HepG2 (cell line): ENCODE data around the gene MAP1LC3B. TPM values are rescaled to one million over a fixed set of nuclear protein-coding genes. Genes with fewer than 3 reads are reported as not detected.

Experiments used
- ATF7 ChIP-seq, 2 experiments: fragments of 450-650 bp in 1 of 2; sonication (generic) in 1 of 2; formaldehyde crosslinking in 1 of 2; IDR thresholded peaks; 2 replicates each; pipeline versions ENCODE4 v1.4.0 to v1.6.1; 2016 to 2020; ENCODE audit warnings: antibody characterized with exemption in 1 of 2, mild to moderate bottlenecking in 1 of 2, missing genetic modification reagents in 1 of 2
- BORCS8-MEF2B ChIP-seq: sonication (generic); formaldehyde crosslinking; IDR thresholded peaks from 2 replicates; pipeline ENCODE4 v1.8.0; 2022; ENCODE audit warnings: mild to moderate bottlenecking, missing genetic modification reagents
- BRF2 ChIP-seq: sonication (generic); formaldehyde crosslinking; IDR thresholded peaks from 2 replicates; pipeline ENCODE4 v1.8.1; 2022; ENCODE audit warnings: mild to moderate bottlenecking, missing genetic modification reagents
- DMTF1 ChIP-seq: sonication (generic); formaldehyde crosslinking; IDR thresholded peaks from 2 replicates; pipeline ENCODE4 v1.4.0; 2020; ENCODE audit warnings: mild to moderate bottlenecking, missing genetic modification reagents
- HIVEP1 ChIP-seq: sonication (generic); formaldehyde crosslinking; IDR thresholded peaks from 2 replicates; pipeline ENCODE4 v1.4.0; 2020; ENCODE audit warnings: mild to moderate bottlenecking, missing genetic modification reagents
- MLLT10 ChIP-seq: sonication (generic); formaldehyde crosslinking; IDR thresholded peaks from 2 replicates; pipeline ENCODE4 v1.4.0; 2020; ENCODE audit warnings: missing genetic modification reagents
- NCOA5 ChIP-seq: sonication (generic); formaldehyde crosslinking; IDR thresholded peaks from 2 replicates; pipeline ENCODE4 v1.4.0; 2020; ENCODE audit warnings: missing genetic modification reagents
- NPAS2 ChIP-seq: sonication (generic); formaldehyde crosslinking; IDR thresholded peaks from 2 replicates; pipeline ENCODE4 v1.8.0; 2022; ENCODE audit warnings: mild to moderate bottlenecking, missing genetic modification reagents, borderline replicate concordance
- PITX1 ChIP-seq: sonication (generic); formaldehyde crosslinking; IDR thresholded peaks from 2 replicates; pipeline ENCODE4 v1.5.1; 2020; ENCODE audit warnings: mild to moderate bottlenecking, missing genetic modification reagents
- RAD51 ChIP-seq: fragments of 450-650 bp; IDR thresholded peaks from 2 replicates; pipeline ENCODE4 v1.6.1; 2016; ENCODE audit warnings: borderline replicate concordance
- SALL1 ChIP-seq: sonication (generic); formaldehyde crosslinking; IDR thresholded peaks from 2 replicates; pipeline ENCODE4 v1.8.0; 2022; ENCODE audit warnings: mild to moderate bottlenecking, missing genetic modification reagents
- SNAI1 ChIP-seq: sonication (generic); formaldehyde crosslinking; IDR thresholded peaks from 2 replicates; pipeline ENCODE4 v1.5.0; 2020; ENCODE audit warnings: mild to moderate bottlenecking, missing genetic modification reagents, borderline replicate concordance
- ZFX ChIP-seq: sonication (generic); formaldehyde crosslinking; IDR thresholded peaks from 2 replicates; pipeline ENCODE4 v1.4.0; 2020; ENCODE audit warnings: mild to moderate bottlenecking, low read depth, missing genetic modification reagents, moderate library complexity
- ZNF224 ChIP-seq: sonication (generic); formaldehyde crosslinking; IDR thresholded peaks from 2 replicates; pipeline ENCODE4 v1.5.0; 2020; ENCODE audit warnings: mild to moderate bottlenecking, missing genetic modification reagents
- ZNF570 ChIP-seq: sonication (generic); formaldehyde crosslinking; IDR thresholded peaks from 2 replicates; pipeline ENCODE4 v1.4.0; 2020; ENCODE audit warnings: mild to moderate bottlenecking, missing genetic modification reagents, borderline replicate concordance
- ZNF672 ChIP-seq: sonication (generic); formaldehyde crosslinking; IDR thresholded peaks from 2 replicates; pipeline ENCODE4 v1.8.1; 2022; ENCODE audit warnings: missing genetic modification reagents
- ZNF781 ChIP-seq: sonication (generic); formaldehyde crosslinking; IDR thresholded peaks from 2 replicates; pipeline ENCODE4 v1.5.1; 2020; ENCODE audit warnings: borderline replicate concordance, mild to moderate bottlenecking, missing genetic modification reagents; ENCODE audit errors: not compliant biosample characterization
- ZNF792 ChIP-seq: IDR thresholded peaks from 2 replicates; pipeline ENCODE4 v1.6.1; 2016
- polyA plus RNA-seq, 8 experiments: library from polyadenylated mRNA; depleted of rRNA in 3 of 8; stranded (reverse) in 7 of 8; unstranded in 1 of 8; fragments of >200 nt; fragmentation: Illumina TruSeq in 4 of 8; extraction: Trizol in 4 of 8; gene quantifications; 2 replicates each; pipeline versions ENCODE4 v1.2.1 to v1.2.3, GENCODE V29; 2011 to 2016; ENCODE audit warnings: low read depth in 4 of 8, missing spikeins in 1 of 8, mixed read lengths in 1 of 8; ENCODE audit not compliant: insufficient read depth in 1 of 8
- total RNA-seq, 5 experiments: library from RNA; depleted of rRNA; stranded (reverse); fragments of >200 nt; fragmentation: Illumina TruSeq; extraction: Trizol; gene quantifications; 2 replicates each; pipeline ENCODE4 v1.2.3, GENCODE V29; 2016; ENCODE audit warnings: low read depth in 1 of 5

The MAP1LC3B gene
- total and polyA plus RNA-seq, 2 of the 13 experiments (the other 11 are each of a cell fraction or from before 2014, with no cell fraction given): 15.7 to 37.4 TPM

- TF ChIP-seq MLLT10 (no peak), ATF7 (IDR thresholded peaks at IDR 0.05) (no peak), ATF7 (CRISPR knock-in tag; IDR thresholded peaks at IDR 0.05) (0 out of 2 replicates have a peak, but pooled peaks have one; percentile 26), DMTF1 (CRISPR knock-in tag) (no peak), ZNF570 (CRISPR knock-in tag) (0 out of 2 replicates have a peak, but pooled peaks have one; percentile 39), ZNF781 (CRISPR knock-in tag) (no peak), ZNF792 (CRISPR knock-in tag) (no peak), BRF2 (CRISPR knock-in tag) (no peak), ZNF672 (CRISPR knock-in tag) (no peak), NCOA5 (CRISPR knock-in tag) (no peak), NPAS2 (CRISPR knock-in tag) (no peak), ZFX (CRISPR knock-in tag) (no peak), BORCS8-MEF2B (peak; percentile 37; the same call in 1 of the 2 replicates), ZNF224 (CRISPR knock-in tag) (0 out of 2 replicates have a peak, but pooled peaks have one; percentile 40), SNAI1 (CRISPR knock-in tag) (no peak), HIVEP1 (CRISPR knock-in tag) (no peak), PITX1 (peak; percentile 33; the same call in 1 of the 2 replicates), RAD51 (no peak), SALL1 (CRISPR knock-in tag) (no peak)
Observed at GRCh38 chr16:87347932-87348615, 44.1 kb upstream of the MAP1LC3B start (continued).
